Natural killer cell (primary cell): ENCODE measurements around the gene PRR5. TPM values are rescaled to one million over a fixed set of nuclear protein-coding genes. Genes with fewer than 3 reads are reported as not detected.

Source experiments
- ATAC-seq, 3 donors: fragments of 150-1000 bp in 2 of 3; fragments of 200-7000 bp in 1 of 3; cut with Tn5 transposase; 1 replicate in 1 of 3; 2 replicates in 2 of 3; pipeline ENCODE4 v1.10.0; 2021; ENCODE audit warnings: mild to moderate bottlenecking in 2 of 3, moderate library complexity in 2 of 3
- DNase-seq, 2 donors: peaks; one replicate each; pipeline versions ENCODE4 v3.0.0 to v3.0.0-alpha.2; 2013 to 2021; ENCODE audit warnings: mixed read lengths in 1 of 2
- H3K27ac ChIP-seq: one replicate; pipeline ENCODE4 v1.5.1; 2013; ENCODE audit warnings: mild to moderate bottlenecking, low read length
- H3K27me3 ChIP-seq: one replicate; pipeline ENCODE4 v1.6.1; 2013; ENCODE audit warnings: low read length; ENCODE audit not compliant: control insufficient read depth, insufficient read depth
- H3K36me3 ChIP-seq: one replicate; pipeline ENCODE4 v1.6.1; 2013; ENCODE audit warnings: low read length; ENCODE audit not compliant: control insufficient read depth, insufficient read depth
- H3K4me1 ChIP-seq: one replicate; pipeline ENCODE4 v1.6.1; 2013; ENCODE audit warnings: low read length; ENCODE audit not compliant: control insufficient read depth, insufficient read depth
- H3K4me3 ChIP-seq: one replicate; pipeline ENCODE4 v1.5.1; 2013; ENCODE audit warnings: low read length
- H3K9me3 ChIP-seq: one replicate; pipeline ENCODE4 v1.6.1; 2013; ENCODE audit warnings: low read length; ENCODE audit not compliant: control insufficient read depth, insufficient read depth
- H3K27ac Mint-ChIP-seq, 2 donors: one replicate each; pipeline ENCODE4 v1.8.0; 2022; ENCODE audit warnings: mild to moderate bottlenecking in 2 of 2, mixed read lengths in 2 of 2, moderate library complexity in 1 of 2
- H3K27me3 Mint-ChIP-seq, 2 donors: one replicate each; pipeline ENCODE4 v1.8.0; 2022; ENCODE audit warnings: low read depth in 2 of 2, mixed read lengths in 2 of 2
- H3K36me3 Mint-ChIP-seq: one replicate; pipeline ENCODE4 v1.8.0; 2022; ENCODE audit warnings: mixed read lengths
- H3K4me1 Mint-ChIP-seq, 2 donors: one replicate each; pipeline ENCODE4 v1.8.0; 2022; ENCODE audit warnings: mixed read lengths in 2 of 2
- H3K4me3 Mint-ChIP-seq: one replicate; pipeline ENCODE4 v1.8.0; 2022; ENCODE audit warnings: mild to moderate bottlenecking, moderate library complexity, mixed read lengths
- H3K9me3 Mint-ChIP-seq, 2 donors: one replicate each; pipeline ENCODE4 v1.8.0; 2022; ENCODE audit warnings: mixed read lengths in 2 of 2
- WGBS: methylation state at CpG from one replicate; pipeline ENCODE4 v1.1.7; 2013; ENCODE audit warnings: missing lambda C conversion rate; ENCODE audit not compliant: insufficient coverage; 5-methylcytosine and 5-hydroxymethylcytosine counted together
- intact Hi-C: fragments of 100-400 bp; cut with micrococcal nuclease; formaldehyde crosslinking; loops from one replicate; pipeline ENCODE4 v1.14.2; 2022
- total RNA-seq, 4 donors: library from RNA; stranded (reverse); fragments of 120-200 nt in 1 of 4; gene quantifications; one replicate each; pipeline versions ENCODE4 v1.2.3 to v1.2.4, GENCODE V29; 2013 to 2022
- TF ChIP-seq, protein P1 (sequence below): fragments of 200-600 bp; IDR thresholded peaks from one replicate; pipeline ENCODE4 v1.8.0; 2022; ENCODE audit warnings: antibody characterized with exemption

Gene PRR5
- total RNA-seq, 3 donors from 2014 or later (not counting 1 experiment from before 2014, with no cell fraction given) = 92.6 to 133 (median 93.4) TPM

DNA sequence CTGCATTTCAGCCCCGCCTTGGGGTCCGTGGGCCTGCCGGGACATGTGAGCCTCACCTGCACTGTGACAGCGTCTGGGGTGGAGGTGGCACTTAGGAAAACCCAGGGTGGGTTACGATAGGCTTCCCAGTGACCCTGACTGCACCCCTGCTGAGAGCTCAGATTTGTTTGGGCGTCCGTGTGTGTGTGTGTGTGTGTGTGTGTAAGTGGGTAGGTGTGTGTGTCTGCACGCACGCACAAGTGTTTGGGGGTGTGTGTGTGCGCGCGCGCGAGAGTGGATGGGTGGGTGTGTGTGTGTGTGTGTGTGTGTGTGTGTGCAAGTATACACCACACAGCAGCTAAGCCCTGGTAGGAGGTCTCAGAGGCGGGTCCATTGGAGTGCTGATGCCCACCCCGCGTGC is 38.3 kb downstream of the PRR5 start:
- H3K27me3 ChIP-seq = no peaks in the 10 kb centered on the region
- H3K36me3 ChIP-seq = peaks cover 4% of the 10 kb centered on the region
- H3K4me1 Mint-ChIP-seq = peaks cover 5 to 6% of the 10 kb centered on the region in 2 donors
- no peak overlapping the region for H3K27ac ChIP-seq
- H3K36me3 Mint-ChIP-seq = no peaks in the 10 kb centered on the region
- no peak for DNase-seq
- intact Hi-C loops = no loop called here
- no peaks in the 10 kb centered on the region for H3K27me3 Mint-ChIP-seq
- ATAC-seq = no peak
- H3K4me1 ChIP-seq = peaks cover 11% of the 10 kb centered on the region
- WGBS = 78% methylated on average over 17 of the region's 17 CpGs
- H3K4me3 Mint-ChIP-seq = no peak overlapping the region
- H3K9me3 ChIP-seq = no peaks in the 10 kb centered on the region
- TF ChIP-seq, protein P1, sequence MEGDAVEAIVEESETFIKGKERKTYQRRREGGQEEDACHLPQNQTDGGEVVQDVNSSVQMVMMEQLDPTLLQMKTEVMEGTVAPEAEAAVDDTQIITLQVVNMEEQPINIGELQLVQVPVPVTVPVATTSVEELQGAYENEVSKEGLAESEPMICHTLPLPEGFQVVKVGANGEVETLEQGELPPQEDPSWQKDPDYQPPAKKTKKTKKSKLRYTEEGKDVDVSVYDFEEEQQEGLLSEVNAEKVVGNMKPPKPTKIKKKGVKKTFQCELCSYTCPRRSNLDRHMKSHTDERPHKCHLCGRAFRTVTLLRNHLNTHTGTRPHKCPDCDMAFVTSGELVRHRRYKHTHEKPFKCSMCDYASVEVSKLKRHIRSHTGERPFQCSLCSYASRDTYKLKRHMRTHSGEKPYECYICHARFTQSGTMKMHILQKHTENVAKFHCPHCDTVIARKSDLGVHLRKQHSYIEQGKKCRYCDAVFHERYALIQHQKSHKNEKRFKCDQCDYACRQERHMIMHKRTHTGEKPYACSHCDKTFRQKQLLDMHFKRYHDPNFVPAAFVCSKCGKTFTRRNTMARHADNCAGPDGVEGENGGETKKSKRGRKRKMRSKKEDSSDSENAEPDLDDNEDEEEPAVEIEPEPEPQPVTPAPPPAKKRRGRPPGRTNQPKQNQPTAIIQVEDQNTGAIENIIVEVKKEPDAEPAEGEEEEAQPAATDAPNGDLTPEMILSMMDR = no peak
- no peak overlapping the region for H3K27ac Mint-ChIP-seq
- H3K9me3 Mint-ChIP-seq = no peaks in the 10 kb centered on the region
- H3K4me3 ChIP-seq = no peak overlapping the region

DNA sequence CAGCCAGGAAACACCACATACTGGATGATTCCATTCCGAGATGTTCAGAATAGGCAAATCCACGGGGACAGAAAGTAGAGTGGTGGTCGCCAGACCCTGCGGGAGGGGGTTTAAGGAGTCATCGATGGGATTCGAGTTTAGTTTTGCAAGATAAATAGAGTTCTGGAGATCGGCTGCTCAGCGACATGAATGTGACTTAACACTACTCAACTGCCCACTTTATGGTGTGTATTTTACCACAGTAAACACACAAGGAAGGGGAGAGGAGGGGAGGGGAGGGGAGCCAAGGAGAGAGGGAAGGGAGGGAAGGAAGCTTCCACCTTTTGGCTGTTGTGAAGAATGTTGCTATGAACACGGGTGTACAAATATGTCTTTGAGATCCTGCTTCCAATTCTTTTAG is 39.9 kb downstream of the PRR5 start:
- intact Hi-C loops = no loop called here
- Histone ChIP-seq H3K27ac (no peak overlapping the region), H3K9me3 (no peaks in the 10 kb centered on the region), H3K27me3 (no peaks in the 10 kb centered on the region), H3K4me1 (no peaks in the 10 kb centered on the region), H3K4me3 (no peak overlapping the region), H3K36me3 (peaks cover 4% of the 10 kb centered on the region)
- WGBS = 98% methylated on average over 7 of the region's 9 CpGs
- ATAC-seq = no peak
- Mint-ChIP-seq H3K4me1 (no peaks in the 10 kb centered on the region), H3K27ac (no peak overlapping the region), H3K36me3 (no peaks in the 10 kb centered on the region), H3K4me3 (no peak overlapping the region), H3K9me3 (no peaks in the 10 kb centered on the region), H3K27me3 (no peaks in the 10 kb centered on the region)
- DNase-seq = no peak
- TF ChIP-seq, protein P1 = no peak

DNA sequence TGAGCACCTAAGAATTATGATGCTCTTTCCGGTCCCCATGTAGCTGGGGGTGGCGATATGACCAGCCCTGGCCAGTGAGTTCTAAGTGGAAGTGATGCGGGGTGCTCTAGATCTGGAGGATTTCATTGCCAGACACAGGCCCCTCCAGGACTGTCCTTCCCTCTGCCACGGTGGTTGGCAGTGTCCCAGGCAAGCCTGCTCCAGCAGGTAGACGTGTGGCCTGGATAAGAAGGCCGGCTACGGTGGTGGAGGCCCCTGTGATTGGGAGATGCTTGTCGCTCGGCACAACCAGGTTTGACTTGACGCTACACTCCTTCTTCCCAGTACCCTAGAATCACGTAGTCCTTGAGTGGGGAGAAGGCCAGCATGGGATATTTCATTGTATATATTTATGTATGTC is 41.2 kb downstream of the PRR5 start:
- Mint-ChIP-seq H3K27ac (peak overlapping the region in 1 of 2 donors; percentile 21), H3K27me3 (no peaks in the 10 kb centered on the region), H3K9me3 (no peaks in the 10 kb centered on the region), H3K4me3 (no peak overlapping the region), H3K36me3 (no peaks in the 10 kb centered on the region), H3K4me1 (no peaks in the 10 kb centered on the region)
- H3K27ac ChIP-seq = no peak overlapping the region
- ATAC-seq (no peak), DNase-seq (no peak)
- WGBS = 93% methylated on average over 9 of the region's 11 CpGs
- intact Hi-C loops = no loop called here
- H3K4me1 ChIP-seq = no peaks in the 10 kb centered on the region
- TF ChIP-seq, protein P1 = no peak
- H3K36me3 ChIP-seq = no peaks in the 10 kb centered on the region
- H3K27me3 ChIP-seq = no peaks in the 10 kb centered on the region
- H3K4me3 ChIP-seq = no peak overlapping the region
- H3K9me3 ChIP-seq = no peaks in the 10 kb centered on the region

DNA sequence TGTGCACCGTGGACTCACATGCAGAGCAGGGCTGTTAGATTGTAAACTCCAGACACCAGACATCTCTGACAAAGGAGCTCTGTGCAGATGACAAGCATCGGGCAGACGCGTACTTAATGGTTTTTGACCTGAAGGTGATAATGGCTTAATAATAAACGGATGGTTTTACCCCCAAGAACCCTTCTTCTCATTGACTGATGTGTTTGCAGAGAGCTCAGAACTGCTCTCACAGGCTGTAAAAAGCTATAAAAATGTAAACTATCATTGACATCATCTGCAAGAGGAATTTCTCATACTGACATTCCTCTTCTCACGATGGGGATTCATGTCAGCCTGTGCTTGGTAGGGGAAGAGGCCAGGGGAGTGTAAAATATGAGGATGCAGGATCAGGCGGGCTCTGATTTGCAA is 41.8 kb downstream of the PRR5 start:
- DNase-seq (no peak), ATAC-seq (no peak)
- 80% methylated on average over 7 of the region's 7 CpGs for WGBS
- Mint-ChIP-seq H3K4me3 (no peak overlapping the region), H3K36me3 (no peaks in the 10 kb centered on the region), H3K27ac (peak overlapping the region in 1 of 2 donors; percentile 21), H3K4me1 (no peaks in the 10 kb centered on the region), H3K9me3 (no peaks in the 10 kb centered on the region), H3K27me3 (no peaks in the 10 kb centered on the region)
- TF ChIP-seq, protein P1 = no peak
- Histone ChIP-seq H3K4me3 (no peak overlapping the region), H3K27me3 (no peaks in the 10 kb centered on the region), H3K4me1 (no peaks in the 10 kb centered on the region), H3K36me3 (no peaks in the 10 kb centered on the region), H3K9me3 (no peaks in the 10 kb centered on the region), H3K27ac (no peak overlapping the region)
- intact Hi-C loops = no loop called here
